Umbilical cord (tissue), 2 donors: ENCODE data around the gene CXCL16. TPM values are rescaled to one million over a fixed set of nuclear protein-coding genes. Genes with fewer than 3 reads are reported as not detected.

Experiments used
- DNase-seq: peaks from one replicate; pipeline ENCODE4 v3.0.0-alpha.2; 2015; ENCODE audit warnings: low spot score
- total RNA-seq: library from RNA; depleted of rRNA; stranded (reverse); fragments of >200 nt; gene quantifications from one replicate; pipeline ENCODE4 v1.2.3, GENCODE V29; 2014; ENCODE audit warnings: low replicate concordance; ENCODE audit not compliant: insufficient read depth

Gene CXCL16
- 2.4 TPM for total RNA-seq

- peak; percentile 38 for DNase-seq
Observed at GRCh38 chr17:4739122-4740024, at the start of gene CXCL16, which contains the start of gene ZMYND15. TSS of gene CXCL16 (minus strand) at chr17:4739928. CDS start at chr17:4739339, 589 bp downstream. TSS of gene ZMYND15 (plus strand) at chr17:4739833. CDS start at chr17:4740549, 716 bp downstream.

- DNase-seq: no peak
Observed at GRCh38 chr17:4788807-4789700, 49.3 kb upstream of the CXCL16 start, which contains the start of gene GLTPD2. TSS of gene GLTPD2 (plus strand) at chr17:4788964. CDS start at chr17:4789012, 48 bp downstream.

GRCh38 chr17:4788159-4788806, 48.6 kb upstream of the CXCL16 start:
- no peak for DNase-seq

- no peak for DNase-seq
Observed at GRCh38 chr17:4786516-4786915, 46.8 kb upstream of the CXCL16 start.

GRCh38 chr17:4786106-4786511, 46.4 kb upstream of the CXCL16 start, which contains the start of gene VMO1:
TSS of gene VMO1 (minus strand) at chr17:4786364. CDS start at chr17:4786352, 12 bp downstream.
- no peak for DNase-seq

GRCh38 chr17:4785311-4786105, 45.8 kb upstream of the CXCL16 start:
- DNase-seq: no peak

- no peak for DNase-seq
Observed at GRCh38 chr17:4782652-4783051, 42.9 kb upstream of the CXCL16 start.

- DNase-seq: no peak
Observed at GRCh38 chr17:4780325-4780955, 40.7 kb upstream of the CXCL16 start.

- DNase-seq: no peak
Observed at GRCh38 chr17:4777969-4778760, 38.4 kb upstream of the CXCL16 start.

- no peak for DNase-seq
Observed at GRCh38 chr17:4772235-4772613, 32.5 kb upstream of the CXCL16 start.

GRCh38 chr17:4771519-4772234, 31.9 kb upstream of the CXCL16 start, which contains the start of gene TM4SF5:
TSS of gene TM4SF5 (plus strand) at chr17:4771886. CDS start at chr17:4771923, 37 bp downstream.
- no peak for DNase-seq

GRCh38 chr17:4769628-4770027, 29.9 kb upstream of the CXCL16 start:
- no peak for DNase-seq

- no peak for DNase-seq
Observed at GRCh38 chr17:4768298-4768697, 28.6 kb upstream of the CXCL16 start.

GRCh38 chr17:4766723-4767122, 27.0 kb upstream of the CXCL16 start:
- no peak for DNase-seq

GRCh38 chr17:4766201-4766600, 26.5 kb upstream of the CXCL16 start:
- no peak for DNase-seq

GRCh38 chr17:4764595-4764994, 24.9 kb upstream of the CXCL16 start:
- peak; percentile 36 for DNase-seq

GRCh38 chr17:4759776-4760236, 20.1 kb upstream of the CXCL16 start:
- no peak for DNase-seq

- DNase-seq: no peak
Observed at GRCh38 chr17:4753392-4753791, 13.7 kb upstream of the CXCL16 start.
